UCSD-AML1 (cell line): ENCODE measurements around the gene CSPG5.

Source experiments
- DNase-seq: peaks from one replicate; lab custom pipeline; 2025; ENCODE audit not compliant: unreplicated experiment; lab: John Stamatoyannopoulos, UW

CSPG5 gene

DNA sequence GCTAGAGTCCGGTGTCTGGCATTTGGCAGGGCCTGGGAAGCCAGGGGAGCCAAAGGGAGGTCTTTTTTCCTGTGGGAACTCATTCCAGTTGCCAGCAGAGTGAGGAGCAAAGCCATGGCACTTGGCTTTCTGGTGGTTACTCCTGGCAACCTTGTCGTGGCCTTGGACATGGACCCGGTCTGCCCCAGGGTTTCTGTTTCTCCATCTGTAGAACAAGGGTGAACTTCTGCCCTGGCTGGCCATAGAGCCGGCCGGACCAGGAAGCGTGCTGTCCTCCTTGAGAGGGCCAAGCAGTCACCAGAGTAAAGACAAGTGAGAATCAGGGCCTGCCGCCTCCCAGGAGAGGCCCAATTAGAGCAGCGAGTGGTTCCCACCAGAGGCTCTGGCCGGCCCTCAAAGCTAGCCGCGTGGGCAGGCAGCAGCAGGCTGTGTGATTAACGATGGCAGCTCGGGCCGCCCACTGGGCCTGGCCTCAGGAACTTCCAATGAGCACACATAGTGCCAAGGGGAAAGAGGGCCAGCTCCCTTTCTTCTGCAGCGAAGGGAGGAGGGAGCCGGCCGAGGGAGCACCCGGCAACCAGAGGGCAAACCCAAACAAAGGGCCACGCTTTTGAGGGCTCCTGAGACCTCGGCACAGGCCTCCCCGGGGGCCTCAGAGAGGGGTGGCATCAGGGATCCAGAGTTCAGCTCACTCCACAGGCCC lies 36.0 kb downstream of the CSPG5 start:
- DNase-seq = no peak

DNA sequence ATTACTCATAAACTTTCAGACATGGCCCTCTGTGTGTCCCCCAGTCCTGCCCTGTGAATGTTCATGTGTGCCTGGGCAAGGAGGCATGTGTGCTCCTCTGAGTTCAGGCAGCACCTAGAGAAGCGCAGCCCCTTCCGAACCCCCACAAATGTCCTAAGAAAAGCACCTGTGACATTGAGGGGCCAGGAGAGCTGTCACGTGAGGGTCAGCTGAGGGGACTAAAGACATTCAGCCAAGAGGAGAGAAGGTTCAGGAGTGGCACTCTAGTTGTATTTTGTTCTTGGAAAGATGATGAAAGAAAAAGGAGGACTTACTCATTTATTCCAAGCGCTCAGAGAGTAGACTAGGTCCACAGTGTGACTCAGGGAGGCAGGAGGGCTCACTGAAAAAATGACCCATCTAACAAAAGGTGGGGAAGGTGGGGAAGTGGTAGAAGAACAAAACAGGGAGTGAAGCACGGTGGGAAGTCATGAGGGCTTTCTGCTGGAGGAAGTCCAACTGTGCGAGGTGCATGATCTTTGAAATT lies 37.0 kb downstream of the CSPG5 start:
- DNase-seq = no peak

GRCh38 chr3:47540281-47540680 lies 38.4 kb downstream of the CSPG5 start:
- no peak for DNase-seq

- no peak for DNase-seq
Observed at GRCh38 chr3:47536967-47537366, 41.7 kb downstream of the CSPG5 start.

DNA sequence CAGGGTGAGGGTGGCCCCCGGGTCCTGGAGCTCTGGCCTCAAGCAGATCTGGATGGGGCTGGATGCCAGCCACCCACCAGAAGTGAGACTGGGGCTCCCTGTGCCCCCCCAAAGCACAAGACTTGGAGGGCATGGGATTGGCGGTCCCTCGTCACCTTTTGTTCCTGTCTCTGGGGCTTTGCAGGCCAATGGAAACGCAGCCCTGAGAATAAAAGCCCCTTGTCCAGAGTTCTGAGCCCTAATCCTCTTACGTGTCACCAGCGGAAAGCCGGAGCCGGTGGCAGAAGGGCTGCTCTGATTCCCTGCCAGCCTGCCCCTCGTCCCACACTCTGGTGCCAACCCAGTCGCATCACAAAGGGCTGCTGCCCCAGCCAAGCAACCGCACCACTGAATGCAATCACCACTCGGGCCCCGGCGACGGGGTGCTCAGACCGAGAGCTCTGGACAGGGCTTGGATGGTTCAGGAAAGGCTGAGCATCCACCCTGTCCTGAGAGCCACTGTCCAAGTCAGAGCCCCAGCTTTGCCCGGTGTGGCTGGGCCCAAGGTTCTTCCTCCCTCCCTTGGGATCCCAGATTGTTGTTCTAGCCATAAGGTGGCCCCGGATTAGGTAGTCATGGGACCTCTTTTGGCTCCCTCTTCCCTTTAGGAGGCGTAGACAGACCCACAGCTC lies 42.3 kb downstream of the CSPG5 start:
- DNase-seq = no peak

GRCh38 chr3:47533996-47534454 lies 44.6 kb downstream of the CSPG5 start:
- no peak for DNase-seq

DNA sequence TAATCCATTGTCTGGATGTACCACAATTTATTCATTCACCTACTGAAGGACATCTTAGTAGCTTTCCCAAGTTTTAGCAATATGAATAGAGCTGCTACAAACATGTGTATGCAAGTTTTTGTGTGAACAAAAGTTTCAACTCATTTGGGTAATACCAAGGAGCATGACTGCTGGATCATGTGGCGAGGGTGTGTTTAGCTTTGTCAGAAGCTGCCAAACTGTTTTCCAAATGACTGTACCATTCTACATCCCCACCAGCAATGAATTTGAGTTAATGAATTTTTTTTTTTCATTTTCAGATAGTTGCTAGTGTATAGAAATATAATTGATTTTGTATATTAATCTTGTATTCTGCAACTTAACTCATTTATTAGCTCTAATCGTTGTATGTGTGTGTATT lies 45.2 kb downstream of the CSPG5 start:
- no peak for DNase-seq

- no peak for DNase-seq
Observed at GRCh38 chr3:47527952-47528725, 50.5 kb downstream of the CSPG5 start.

- no peak for DNase-seq
Observed at GRCh38 chr3:47525617-47526016, 53.0 kb downstream of the CSPG5 start.

GRCh38 chr3:47523310-47524073 lies 55.2 kb downstream of the CSPG5 start:
- no peak for DNase-seq

DNA sequence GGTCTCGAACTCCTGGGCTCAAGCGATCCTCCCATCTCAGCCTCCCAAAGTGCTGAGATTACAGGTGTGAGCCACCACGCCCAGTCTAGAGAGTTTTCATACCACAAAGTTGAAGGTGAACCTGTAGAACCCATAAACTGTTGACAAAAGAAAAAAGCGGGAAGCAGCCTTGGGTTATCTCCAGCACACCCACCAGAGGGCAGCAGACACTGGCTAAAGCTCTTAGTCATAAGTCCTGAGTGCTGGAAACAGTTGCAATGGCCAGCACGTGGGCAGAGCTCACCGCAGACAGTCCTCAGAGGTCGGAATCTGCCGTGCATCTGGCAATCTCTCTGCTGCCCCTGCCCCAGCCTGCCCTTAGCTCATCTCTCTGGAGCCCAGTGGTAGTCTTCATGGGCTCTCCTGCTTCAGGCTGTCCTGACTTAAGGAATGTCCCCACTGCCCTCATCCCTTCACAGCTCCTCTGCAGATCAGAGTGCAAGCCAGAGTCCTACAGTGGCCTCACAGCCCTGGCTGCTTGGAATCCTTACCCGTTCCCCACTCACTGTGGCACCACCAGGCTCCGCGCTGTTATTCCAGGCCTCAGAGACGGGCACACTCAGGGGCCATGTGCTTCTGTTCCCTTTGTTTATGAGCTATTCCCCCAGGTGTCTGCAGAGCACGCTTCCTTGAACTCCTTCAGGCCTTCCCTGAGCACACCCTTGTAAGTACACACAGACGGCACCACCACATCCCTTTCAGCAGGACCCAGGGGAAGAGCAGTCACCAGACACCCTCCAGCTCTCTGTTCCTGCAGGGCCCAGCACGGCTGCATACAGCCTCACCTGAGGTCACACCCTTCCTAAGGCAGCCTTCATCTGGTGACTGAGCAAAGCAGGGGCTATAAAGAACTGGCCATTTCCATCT lies 56.3 kb downstream of the CSPG5 start:
- DNase-seq = peak; percentile 75

- DNase-seq = no peak
Observed at GRCh38 chr3:47520756-47521155, 57.9 kb downstream of the CSPG5 start.

DNA sequence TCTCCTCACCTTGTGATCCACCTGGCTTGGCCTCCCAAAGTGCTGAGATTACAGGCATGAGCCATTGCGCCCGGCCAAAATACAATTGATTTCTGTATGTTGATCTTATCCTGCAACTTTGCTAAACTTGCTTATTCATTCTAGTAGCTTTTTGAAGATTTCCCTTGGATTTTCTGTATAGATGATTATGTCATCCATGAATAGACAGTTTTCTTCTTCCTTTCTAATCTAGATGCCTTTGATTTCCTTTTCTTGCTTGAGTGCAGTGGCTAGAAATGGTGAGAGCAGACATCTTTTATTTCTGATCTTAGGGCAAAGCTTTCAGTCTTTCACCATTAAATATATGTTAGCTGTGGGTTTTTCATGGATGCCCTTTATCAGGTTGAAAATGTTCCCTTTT lies 60.7 kb downstream of the CSPG5 start:
- DNase-seq = no peak

- DNase-seq = no peak
Observed at GRCh38 chr3:47515864-47516319, 62.8 kb downstream of the CSPG5 start.

- no peak for DNase-seq
Observed at GRCh38 chr3:47515100-47515499, 63.6 kb downstream of the CSPG5 start.

GRCh38 chr3:47513125-47513929 lies 65.3 kb downstream of the CSPG5 start, which contains the start of gene ELP6:
Gene ELP6 (minus strand): TSS chr3:47513712. CDS start chr3:47513590, 122 bp downstream.
- peak; percentile 99 for DNase-seq

- DNase-seq = peak; percentile 34
Observed at GRCh38 chr3:47512416-47513124, 66.1 kb downstream of the CSPG5 start.
